TTC549 (cell line): ENCODE measurements around the gene RBM15B.

Source experiments
- FAIRE-seq: peaks from 2 replicates; lab custom pipeline; 2012; peaks lifted over from hg19 to GRCh38; lab: Jason Lieb, UNC

Gene RBM15B

GRCh38 chr3:51393134-51393495, 2.0 kb downstream of the RBM15B start:
- no peak for FAIRE-seq

DNA sequence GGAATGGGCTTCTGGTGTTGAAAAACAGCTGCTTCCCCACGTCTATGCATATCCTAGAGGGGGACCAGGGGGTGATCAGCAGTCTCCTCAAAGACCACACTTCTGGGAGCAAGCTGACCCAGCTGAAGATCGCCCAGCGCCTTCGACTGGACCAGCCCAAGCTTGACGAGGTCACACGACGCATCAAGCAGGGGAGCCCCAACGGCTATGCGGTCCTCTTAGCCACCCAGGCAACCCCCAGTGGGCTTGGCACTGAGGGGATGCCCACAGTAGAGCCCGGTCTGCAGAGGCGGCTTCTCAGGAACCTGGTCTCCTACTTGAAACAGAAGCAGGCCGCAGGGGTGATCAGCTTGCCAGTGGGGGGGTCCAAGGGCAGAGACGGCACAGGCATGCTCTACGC, 2.5 kb downstream of the RBM15B start:
- FAIRE-seq = no peak

- no peak for FAIRE-seq
These were observed 3.5 kb downstream of the RBM15B start for GRCh38 chr3:51394541-51394940.

- no peak for FAIRE-seq
These were observed 4.6 kb downstream of the RBM15B start for GRCh38 chr3:51395493-51396213.

DNA sequence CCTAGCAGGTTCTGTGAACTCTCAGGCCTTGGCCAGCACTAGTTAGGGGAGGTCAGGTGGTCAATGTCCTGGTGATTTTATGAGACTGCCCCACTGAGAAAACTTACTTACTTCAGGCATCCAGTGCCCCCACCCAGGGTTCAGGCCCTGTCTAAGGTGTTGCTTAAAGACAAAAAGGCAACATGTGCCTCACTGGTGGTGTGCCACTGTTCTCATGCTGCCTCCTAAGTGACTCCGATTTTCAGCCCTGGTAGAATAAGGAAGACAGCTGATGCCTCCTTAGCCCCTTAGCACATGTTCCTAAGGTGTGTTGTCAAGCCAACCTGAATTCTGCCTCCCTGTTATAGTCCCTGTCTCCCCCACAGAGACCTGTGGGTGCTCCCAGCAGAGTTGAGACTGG, 5.3 kb downstream of the RBM15B start:
- no peak for FAIRE-seq

DNA sequence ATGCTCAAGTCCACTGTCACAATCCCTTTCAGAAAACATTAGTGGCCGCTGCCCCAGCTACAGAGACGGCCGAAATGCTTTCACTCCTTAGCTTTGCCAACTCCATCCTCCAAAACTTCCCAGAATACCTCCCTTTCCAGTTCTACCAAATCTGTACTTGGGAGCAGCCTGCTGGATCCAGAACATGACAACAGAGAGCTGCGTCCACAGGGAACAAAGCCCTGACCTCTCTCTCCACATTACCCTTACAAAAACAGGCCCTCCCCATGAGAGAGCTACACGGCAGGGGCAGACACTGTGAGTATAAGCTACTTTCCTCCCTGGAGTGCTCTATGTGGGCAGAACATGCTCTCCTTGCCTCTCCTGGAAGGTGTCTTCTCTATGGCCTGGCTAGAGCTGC, 6.3 kb downstream of the RBM15B start:
- FAIRE-seq = no peak

- FAIRE-seq = no peak
These were observed 7.7 kb downstream of the RBM15B start for GRCh38 chr3:51398595-51399310.

- FAIRE-seq = no peak
These were observed 9.1 kb downstream of the RBM15B start for GRCh38 chr3:51400166-51400565.

GRCh38 chr3:51401735-51402134, 10.7 kb downstream of the RBM15B start:
- FAIRE-seq = no peak

DNA sequence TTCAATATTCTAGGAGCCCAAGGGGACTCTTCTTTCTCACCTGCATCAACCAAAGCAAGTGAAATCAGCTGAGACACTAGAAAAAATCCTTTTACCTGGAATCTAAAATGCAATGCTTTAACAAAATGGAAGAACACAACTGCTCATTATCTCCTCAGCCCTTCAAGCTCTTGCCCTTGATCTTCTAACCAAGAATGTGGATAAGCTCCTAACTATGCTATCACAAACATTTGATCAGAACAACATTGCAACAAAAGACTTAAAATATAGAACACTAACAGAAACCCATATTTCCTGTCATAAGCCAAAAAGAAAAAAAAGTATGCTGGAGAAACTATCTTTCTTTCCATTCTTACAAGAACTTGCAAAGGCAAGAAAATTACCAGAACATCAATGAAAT, 12.6 kb downstream of the RBM15B start:
- FAIRE-seq = no peak

DNA sequence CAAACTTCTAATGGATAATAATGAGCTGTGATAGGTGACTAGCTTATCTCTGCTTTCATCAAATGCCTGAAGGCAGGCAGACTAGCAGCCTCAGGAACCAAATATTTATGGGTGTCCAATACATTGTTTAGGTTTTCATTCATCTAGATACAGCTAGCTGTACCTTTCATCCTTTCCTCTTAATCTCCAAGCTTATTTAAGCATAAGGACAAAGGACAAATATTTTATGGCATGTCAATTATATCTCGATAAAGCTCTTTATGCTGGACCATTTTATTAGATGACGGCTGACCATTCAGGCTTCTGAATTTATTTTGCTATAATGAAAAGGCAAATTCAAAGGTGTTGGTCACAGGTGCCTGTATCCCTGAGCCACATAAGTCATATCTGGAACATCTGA, 16.9 kb downstream of the RBM15B start:
- FAIRE-seq = no peak

DNA sequence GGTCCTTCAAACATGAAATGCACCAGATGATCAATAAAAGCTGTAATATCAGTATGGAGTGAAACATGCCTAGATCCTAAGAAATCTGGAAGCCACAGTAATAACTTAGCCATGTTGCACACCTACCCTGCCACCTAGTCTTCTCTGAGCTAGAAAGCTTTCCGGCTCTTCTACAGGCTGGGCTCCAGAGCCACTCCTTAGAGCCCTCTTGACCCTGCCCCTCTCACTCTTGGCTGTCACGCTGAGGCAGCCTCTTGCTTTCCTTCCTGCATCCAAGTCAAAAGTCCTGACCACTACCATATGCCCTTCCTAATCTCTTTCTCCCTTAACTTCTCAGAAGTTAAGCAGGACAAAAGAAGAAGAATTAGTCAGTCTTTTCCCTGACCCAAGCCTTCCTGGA, 17.7 kb downstream of the RBM15B start:
- no peak for FAIRE-seq

DNA sequence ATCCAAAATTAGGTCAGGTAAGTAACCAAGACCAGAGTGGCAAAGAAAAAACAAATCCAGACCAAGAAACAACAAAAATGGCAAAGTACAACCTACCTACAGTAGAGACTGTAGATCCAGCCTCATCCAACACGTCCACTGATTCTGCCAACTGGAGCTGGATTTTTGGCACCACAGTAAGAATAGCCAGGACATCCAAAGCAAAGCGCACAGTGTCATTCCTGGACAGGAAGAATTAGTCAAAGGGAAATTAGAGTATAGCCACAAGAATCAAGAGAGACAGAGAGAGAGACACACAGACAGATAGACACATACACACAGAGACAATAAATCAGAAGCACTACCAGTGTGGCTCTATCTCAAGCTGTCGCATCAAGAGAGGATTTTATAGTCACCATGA, 31.1 kb downstream of the RBM15B start:
- FAIRE-seq = no peak

GRCh38 chr3:51426921-51427320, 35.8 kb downstream of the RBM15B start:
- no peak for FAIRE-seq

- no peak for FAIRE-seq
These were observed 38.1 kb downstream of the RBM15B start for GRCh38 chr3:51429138-51429537.

DNA sequence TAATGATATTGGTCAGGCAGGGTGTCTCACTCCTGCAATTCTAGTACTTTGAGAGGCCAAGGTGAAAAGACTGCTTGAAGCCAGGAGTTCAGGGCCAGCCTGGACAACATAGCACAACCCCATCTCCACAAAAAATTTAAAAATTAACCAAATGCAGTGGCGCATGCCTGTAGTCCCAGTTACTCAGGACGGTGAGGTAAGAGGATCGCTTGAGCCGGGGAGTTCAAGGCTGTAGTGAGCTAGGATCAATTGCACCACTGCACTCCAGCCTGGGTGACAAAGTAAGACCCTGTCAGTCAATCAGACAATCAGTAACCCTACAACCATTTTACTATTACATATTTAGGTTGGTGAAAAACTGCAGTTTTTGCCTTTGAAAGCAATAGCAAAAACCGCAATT, 43.0 kb downstream of the RBM15B start:
- no peak for FAIRE-seq

DNA sequence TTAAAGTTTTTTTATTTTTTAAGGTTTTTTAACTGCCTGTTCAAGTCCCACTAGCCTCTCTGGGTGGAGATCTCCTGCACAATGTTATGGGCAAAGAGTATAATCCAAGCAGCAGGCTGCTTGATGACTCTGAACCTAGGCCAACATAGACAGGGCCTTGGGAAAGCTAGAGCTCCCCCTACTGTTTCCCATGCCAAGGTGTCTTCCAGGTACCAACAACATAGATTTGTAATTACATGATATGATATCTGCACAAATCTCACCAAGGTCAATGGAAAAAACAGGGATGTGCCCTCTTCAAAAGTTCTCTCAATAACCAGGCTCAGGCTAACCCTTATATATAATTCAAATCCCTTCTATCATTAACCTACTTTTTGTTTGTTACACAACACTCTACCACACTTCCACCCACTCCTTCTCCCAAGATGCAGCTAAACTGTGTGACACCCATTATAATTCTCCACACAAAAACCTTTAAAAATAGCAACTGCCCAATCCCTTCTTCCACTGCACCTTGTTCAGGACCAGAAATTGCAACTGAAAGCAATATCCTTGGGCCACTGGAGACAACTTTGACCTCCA, 43.8 kb downstream of the RBM15B start:
- FAIRE-seq = no peak

DNA sequence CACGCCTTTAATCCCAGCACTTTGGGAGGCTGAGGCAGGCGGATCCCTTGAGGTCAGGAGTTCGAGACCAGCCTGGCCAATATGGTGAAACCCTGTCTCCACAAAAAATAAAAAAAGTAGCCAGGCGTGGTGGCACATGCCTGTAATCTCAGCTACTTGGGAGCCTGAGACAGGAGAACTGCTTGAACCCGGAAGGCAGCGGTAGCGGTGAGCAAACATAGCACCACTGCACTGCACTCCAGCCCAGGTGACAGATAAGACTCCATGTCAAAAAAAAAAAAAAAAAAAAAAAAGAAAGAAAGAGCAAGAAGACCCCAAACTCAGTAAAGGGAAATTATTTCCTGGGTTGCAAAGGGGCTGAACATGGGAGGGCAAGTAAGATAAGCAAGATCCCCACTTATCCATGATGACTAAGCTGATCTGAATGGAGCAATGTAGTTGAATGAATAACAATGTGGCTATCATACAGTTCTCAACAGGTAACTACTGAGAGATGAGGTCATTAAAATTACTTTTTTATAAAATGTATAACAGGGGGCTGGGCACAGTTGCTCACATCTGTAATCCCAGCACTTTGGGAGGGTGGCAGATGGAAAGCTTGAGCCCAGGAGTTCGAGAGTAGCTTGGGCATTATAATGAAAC, 46.0 kb downstream of the RBM15B start:
- FAIRE-seq = no peak

- FAIRE-seq = no peak
These were observed 50.4 kb downstream of the RBM15B start for GRCh38 chr3:51441282-51442030.

GRCh38 chr3:51445544-51446280, 54.6 kb downstream of the RBM15B start:
- no peak for FAIRE-seq
